Stimulated activated CD8-positive, alpha-beta memory T cell treated with anti-CD3 and anti-CD28 coated beads, Interleukin-7, amount 100 ng/mL, for 1 hour (primary cell): Measurements from ENCODE around the gene SEC61A1.

Experiments
- DNase-seq, 2 donors: peaks; one replicate each; pipeline ENCODE4 v3.0.0-alpha.2; 2020; ENCODE audit warnings: low read depth in 2 of 2

Gene SEC61A1

GRCh38 chr3:128113817-128114794 is 61.9 kb downstream of the SEC61A1 start:
- no peak for DNase-seq
